SH-SY5Y (cell line): Measurements from ENCODE around the gene EIF4G3.

Experiments used
- GATA2 ChIP-seq: IDR thresholded peaks from 2 replicates; pipeline ENCODE4 v1.6.1; 2011; ENCODE audit warnings: mild to moderate bottlenecking, low read depth, low read length
- GATA3 ChIP-seq: IDR thresholded peaks from 2 replicates; pipeline ENCODE4 v1.6.1; 2011; ENCODE audit warnings: low read depth, mild to moderate bottlenecking, low read length, moderate library complexity

GRCh38 chr1:21012937-21013336, 163.8 kb downstream of the EIF4G3 start:
- no peak; the same call in 1 of the 2 replicates for TF ChIP-seq GATA2
- no peak for TF ChIP-seq GATA3
